Peyer's patch (tissue), 4 donors: Measurements from ENCODE around the gene WASL.

ENCODE experiments used
- POLR2A ChIP-seq, 2 donors: fragments of 450-650 bp; IDR thresholded peaks; one replicate each; pipeline ENCODE4 v1.5.1; 2017; ENCODE audit warnings: antibody characterized with exemption in 2 of 2, mild to moderate bottlenecking in 2 of 2, moderate library complexity in 2 of 2
- TF ChIP-seq, protein P1 (sequence below), 6 experiments: fragments of 450-650 bp in 4 of 6; fragments of 200-600 bp in 2 of 6; sonication (generic) in 1 of 6; IDR thresholded peaks; one replicate each; pipeline ENCODE4 v1.5.1; 2017 to 2019; ENCODE audit warnings: antibody characterized with exemption in 6 of 6, mild to moderate bottlenecking in 3 of 6, moderate library complexity in 1 of 6

DNA sequence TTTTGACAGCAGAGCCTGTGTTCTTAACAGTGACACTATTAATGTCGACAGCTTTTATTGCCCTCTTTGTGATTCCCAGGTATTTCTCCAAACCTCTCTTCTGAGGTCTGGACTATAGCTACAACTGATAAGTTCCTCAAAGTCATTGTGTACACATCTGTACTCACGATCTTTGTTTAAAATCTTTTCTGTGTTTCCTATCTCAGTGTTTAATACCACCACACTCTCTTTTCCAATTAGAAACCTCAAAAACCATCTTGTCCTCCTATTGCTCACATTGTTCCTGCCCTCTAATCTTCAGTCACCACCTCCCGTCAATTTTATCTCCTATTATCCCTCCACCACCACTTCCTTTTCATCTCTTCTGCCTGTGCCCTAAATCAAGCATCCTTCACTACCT, 12.9 kb upstream of the WASL start:
- TF ChIP-seq, protein P1, sequence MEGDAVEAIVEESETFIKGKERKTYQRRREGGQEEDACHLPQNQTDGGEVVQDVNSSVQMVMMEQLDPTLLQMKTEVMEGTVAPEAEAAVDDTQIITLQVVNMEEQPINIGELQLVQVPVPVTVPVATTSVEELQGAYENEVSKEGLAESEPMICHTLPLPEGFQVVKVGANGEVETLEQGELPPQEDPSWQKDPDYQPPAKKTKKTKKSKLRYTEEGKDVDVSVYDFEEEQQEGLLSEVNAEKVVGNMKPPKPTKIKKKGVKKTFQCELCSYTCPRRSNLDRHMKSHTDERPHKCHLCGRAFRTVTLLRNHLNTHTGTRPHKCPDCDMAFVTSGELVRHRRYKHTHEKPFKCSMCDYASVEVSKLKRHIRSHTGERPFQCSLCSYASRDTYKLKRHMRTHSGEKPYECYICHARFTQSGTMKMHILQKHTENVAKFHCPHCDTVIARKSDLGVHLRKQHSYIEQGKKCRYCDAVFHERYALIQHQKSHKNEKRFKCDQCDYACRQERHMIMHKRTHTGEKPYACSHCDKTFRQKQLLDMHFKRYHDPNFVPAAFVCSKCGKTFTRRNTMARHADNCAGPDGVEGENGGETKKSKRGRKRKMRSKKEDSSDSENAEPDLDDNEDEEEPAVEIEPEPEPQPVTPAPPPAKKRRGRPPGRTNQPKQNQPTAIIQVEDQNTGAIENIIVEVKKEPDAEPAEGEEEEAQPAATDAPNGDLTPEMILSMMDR (IDR thresholded peaks at IDR 0.05) = no peak
- TF ChIP-seq POLR2A (IDR thresholded peaks at IDR 0.05) = no peak
